Large intestine (tissue), 3 donors: ENCODE results near the gene PCLO. TPM values are rescaled to one million over a fixed set of nuclear protein-coding genes. Genes with fewer than 3 reads are reported as not detected.
"Not testable (repeated sequence)": the region's sequence is repeated elsewhere in the genome, so short reads cannot be mapped to it uniquely, and the experiment has no call there.

Experiments
- DNase-seq, 2 donors: peaks; one replicate each; pipeline versions ENCODE4 v3.0.0 to v3.0.0-alpha.2; 2013
- H3K27ac ChIP-seq: one replicate; pipeline ENCODE4 v1.5.1; 2013; ENCODE audit warnings: low read length
- H3K27me3 ChIP-seq: 2 replicates; pipeline ENCODE4 v1.6.1; 2013; ENCODE audit warnings: low read length; ENCODE audit not compliant: control insufficient read depth, insufficient read depth
- H3K36me3 ChIP-seq: 2 replicates; pipeline ENCODE4 v1.6.1; 2013; ENCODE audit warnings: low read length; ENCODE audit not compliant: control insufficient read depth, insufficient read depth
- H3K4me1 ChIP-seq: one replicate; pipeline ENCODE4 v1.6.1; 2013; ENCODE audit warnings: low read length; ENCODE audit not compliant: control insufficient read depth, insufficient read depth
- H3K4me3 ChIP-seq: one replicate; pipeline ENCODE4 v1.5.1; 2013; ENCODE audit warnings: low read length
- H3K9me3 ChIP-seq: one replicate; pipeline ENCODE4 v1.6.1; 2013; ENCODE audit warnings: mild to moderate bottlenecking, low read depth, low read length, moderate library complexity; ENCODE audit not compliant: control insufficient read depth
- WGBS: methylation state at CpG from one replicate; pipeline ENCODE4 v1.1.5; 2013; ENCODE audit warnings: low lambda C conversion rate; ENCODE audit not compliant: insufficient coverage; 5-methylcytosine and 5-hydroxymethylcytosine counted together
- polyA plus RNA-seq: library from polyadenylated mRNA; unstranded; fragments of 120-200 nt; gene quantifications from one replicate; pipeline ENCODE4 v1.2.1, GENCODE V29; 2013

The PCLO gene
- polyA plus RNA-seq, 1 donor: 10.7 TPM

DNA sequence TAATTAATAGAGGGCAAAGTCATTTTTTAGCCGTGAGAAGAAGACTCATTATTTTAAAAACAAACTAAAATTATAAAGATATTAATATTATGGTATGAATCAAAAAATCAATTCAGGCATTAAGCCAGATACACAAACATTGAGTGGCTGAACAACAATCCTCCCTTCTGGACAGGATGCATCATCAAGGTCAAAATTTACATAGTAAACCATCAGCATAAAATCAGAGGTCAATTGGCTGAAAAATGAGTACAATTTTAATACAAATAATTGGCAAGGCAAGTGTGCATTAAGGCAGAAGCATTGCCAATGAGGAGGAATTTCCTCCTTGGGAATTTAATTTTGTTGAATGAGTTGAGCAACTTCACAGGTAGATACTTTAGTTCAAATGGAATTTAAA is 108.2 kb downstream of the PCLO start:
- Histone ChIP-seq H3K4me3 (no peak overlapping the region), H3K27me3 (no peaks in the 10 kb centered on the region), H3K4me1 (peaks cover 1% of the 10 kb centered on the region), H3K27ac (no peak overlapping the region), H3K9me3 (no peaks in the 10 kb centered on the region), H3K36me3 (no peaks in the 10 kb centered on the region)
- DNase-seq: no peak
- 100% methylated on average over 1 of the region's 1 CpG for WGBS

DNA sequence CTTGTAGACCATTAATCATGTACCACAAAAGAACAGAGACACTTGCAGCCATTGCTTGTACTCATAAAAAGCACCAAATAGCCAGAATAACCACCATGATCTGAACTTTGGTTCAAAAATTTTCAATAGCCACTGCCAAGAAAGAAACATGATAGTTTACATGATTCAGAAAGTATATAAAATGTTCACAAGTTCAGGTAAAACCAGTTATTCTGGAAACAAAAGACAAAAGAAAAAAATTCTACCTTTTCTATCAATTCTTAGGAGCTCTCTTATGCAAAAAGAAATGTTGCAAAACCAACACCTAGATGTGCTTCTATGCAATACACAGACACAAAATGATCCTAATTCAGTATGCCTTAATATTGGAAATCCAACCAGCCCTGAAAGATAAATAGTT is 108.7 kb downstream of the PCLO start:
- Histone ChIP-seq H3K27ac (no peak overlapping the region), H3K4me3 (no peak overlapping the region), H3K27me3 (no peaks in the 10 kb centered on the region), H3K36me3 (no peaks in the 10 kb centered on the region), H3K9me3 (no peaks in the 10 kb centered on the region), H3K4me1 (peaks cover 6% of the 10 kb centered on the region)
- DNase-seq: no peak

DNA sequence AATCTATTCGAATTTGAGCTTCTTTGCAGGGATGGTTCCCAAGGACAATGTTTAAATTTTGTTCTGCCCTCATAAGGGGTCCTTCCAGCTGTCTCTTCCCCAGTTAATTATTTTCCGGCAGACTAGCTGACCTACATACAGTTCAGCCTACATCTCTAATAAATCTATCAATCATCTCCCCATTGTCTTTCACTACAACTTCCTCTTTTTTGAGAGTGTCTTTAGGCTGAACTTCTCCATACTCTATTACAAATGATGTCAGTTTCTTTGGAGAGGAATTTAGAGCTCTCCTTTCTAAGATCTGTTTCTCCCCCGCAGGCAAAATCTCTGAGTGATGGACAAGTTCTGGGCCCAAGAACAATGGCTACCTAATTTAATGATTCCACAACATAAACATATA is 122.2 kb downstream of the PCLO start:
- Histone ChIP-seq H3K4me3 (no peak overlapping the region), H3K27ac (no peak overlapping the region), H3K36me3 (no peaks in the 10 kb centered on the region), H3K9me3 (no peaks in the 10 kb centered on the region), H3K27me3 (no peaks in the 10 kb centered on the region), H3K4me1 (no peaks in the 10 kb centered on the region)
- DNase-seq: no peak
- WGBS: 50% methylated on average over 1 of the region's 3 CpGs

DNA sequence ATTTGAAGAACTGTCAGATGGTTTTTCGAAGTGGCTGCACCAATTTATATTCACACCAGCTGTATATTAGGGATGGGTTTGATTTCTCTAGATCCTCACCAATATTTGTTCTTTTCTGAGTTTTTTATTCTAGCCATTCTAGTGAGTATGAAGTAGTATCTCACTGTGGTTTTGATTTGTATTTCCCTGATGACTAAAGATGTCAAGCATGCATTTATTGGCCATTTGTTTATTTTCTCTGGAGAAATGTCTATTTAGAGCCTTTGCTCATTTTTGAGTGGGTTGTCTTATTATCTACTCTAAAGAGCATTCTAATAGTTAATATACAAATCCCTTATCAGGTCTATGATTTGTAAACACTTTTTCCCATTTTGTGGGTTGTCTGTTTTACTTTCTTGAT is 123.9 kb downstream of the PCLO start:
- no peaks in the 10 kb centered on the region for H3K27me3 ChIP-seq
- DNase-seq: no peak
- no peaks in the 10 kb centered on the region for H3K4me1 ChIP-seq
- no peaks in the 10 kb centered on the region for H3K9me3 ChIP-seq
- WGBS: 100% methylated on average over 1 of the region's 1 CpG
- no peaks in the 10 kb centered on the region for H3K36me3 ChIP-seq
- H3K27ac ChIP-seq: no peak overlapping the region
- H3K4me3 ChIP-seq: no peak overlapping the region

DNA sequence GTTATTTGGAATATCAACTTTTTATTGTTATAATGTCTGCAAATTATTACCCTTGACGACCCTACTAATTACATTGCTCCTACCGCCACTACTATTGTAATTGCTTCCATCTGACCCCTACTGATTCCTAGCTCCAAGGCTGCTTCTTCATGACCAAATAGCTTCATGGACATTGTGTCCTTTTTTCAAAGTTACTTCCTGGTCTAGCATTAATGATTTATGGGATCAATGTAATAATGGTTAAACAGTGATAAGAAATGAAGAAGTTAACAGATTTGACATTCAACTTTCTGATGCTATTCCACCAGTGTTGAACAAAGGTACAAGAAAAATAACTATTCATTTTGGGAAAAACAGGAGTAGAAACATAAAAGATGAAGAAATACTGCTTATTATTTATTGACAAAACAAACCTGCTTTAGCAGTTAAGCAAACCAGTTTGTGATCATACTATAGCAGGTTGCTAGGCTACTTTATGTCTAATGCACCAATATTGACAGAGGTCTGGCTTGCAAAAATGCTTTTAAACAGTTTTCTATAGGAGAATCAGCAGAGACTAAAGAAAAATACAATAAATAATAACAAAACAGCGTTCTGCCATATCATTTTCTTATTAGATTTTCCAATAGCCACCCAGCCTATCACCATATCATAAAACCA is 125.8 kb downstream of the PCLO start:
- H3K4me1 ChIP-seq: no peaks in the 10 kb centered on the region
- H3K27me3 ChIP-seq: no peaks in the 10 kb centered on the region
- no peak overlapping the region for H3K27ac ChIP-seq
- 18% methylated on average over 3 of the region's 3 CpGs for WGBS
- DNase-seq: peak in 1 of 2 donors; percentile 60
- no peaks in the 10 kb centered on the region for H3K36me3 ChIP-seq
- no peak overlapping the region for H3K4me3 ChIP-seq
- H3K9me3 ChIP-seq: no peaks in the 10 kb centered on the region

DNA sequence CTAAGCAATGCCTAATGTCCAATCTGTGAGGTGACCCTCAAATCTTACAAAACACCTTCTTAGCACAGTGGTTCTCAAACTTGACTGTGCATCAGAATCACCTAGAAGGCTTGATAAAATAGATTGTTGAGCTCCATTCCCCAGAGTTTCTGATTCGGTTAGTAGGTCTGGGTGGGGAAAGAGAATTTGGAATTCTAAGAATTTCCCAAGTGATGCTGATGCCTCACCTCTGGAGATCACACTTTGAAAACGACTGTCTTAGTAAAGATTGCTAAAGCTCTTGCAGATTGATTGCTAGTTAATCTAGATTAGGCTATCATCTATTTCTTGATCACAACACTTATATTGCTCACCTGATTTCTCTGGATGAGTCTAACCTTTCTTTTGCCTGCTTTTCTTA is 126.6 kb downstream of the PCLO start:
- H3K27ac ChIP-seq: no peak overlapping the region
- no peaks in the 10 kb centered on the region for H3K36me3 ChIP-seq
- no peaks in the 10 kb centered on the region for H3K4me1 ChIP-seq
- 40% methylated on average over 1 of the region's 2 CpGs for WGBS
- no peak for DNase-seq
- H3K9me3 ChIP-seq: no peaks in the 10 kb centered on the region
- no peaks in the 10 kb centered on the region for H3K27me3 ChIP-seq
- H3K4me3 ChIP-seq: no peak overlapping the region

DNA sequence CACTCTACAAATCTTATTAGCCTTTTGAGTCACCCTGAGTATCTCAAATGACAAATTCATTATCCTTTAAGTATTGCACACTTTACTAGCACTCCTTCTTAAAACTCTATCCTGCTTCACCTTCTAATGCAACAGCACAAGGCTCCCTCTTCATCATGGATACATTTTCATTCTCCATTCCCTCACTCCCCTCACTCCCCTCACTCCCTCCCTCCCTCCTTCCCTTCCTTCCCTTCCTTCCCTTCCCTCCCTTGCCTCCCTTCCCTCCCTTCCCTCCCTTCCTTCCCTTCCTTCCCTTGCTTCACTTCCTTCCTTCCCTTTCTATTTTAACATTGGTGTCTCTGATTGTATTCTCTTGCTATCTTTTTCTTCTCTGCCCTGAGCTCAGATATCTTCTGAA is 130.5 kb downstream of the PCLO start:
- DNase-seq: no peak
- Histone ChIP-seq H3K27me3 (no peaks in the 10 kb centered on the region), H3K4me1 (no peaks in the 10 kb centered on the region), H3K27ac (no peak overlapping the region), H3K9me3 (no peaks in the 10 kb centered on the region), H3K36me3 (no peaks in the 10 kb centered on the region), H3K4me3 (no peak overlapping the region)

DNA sequence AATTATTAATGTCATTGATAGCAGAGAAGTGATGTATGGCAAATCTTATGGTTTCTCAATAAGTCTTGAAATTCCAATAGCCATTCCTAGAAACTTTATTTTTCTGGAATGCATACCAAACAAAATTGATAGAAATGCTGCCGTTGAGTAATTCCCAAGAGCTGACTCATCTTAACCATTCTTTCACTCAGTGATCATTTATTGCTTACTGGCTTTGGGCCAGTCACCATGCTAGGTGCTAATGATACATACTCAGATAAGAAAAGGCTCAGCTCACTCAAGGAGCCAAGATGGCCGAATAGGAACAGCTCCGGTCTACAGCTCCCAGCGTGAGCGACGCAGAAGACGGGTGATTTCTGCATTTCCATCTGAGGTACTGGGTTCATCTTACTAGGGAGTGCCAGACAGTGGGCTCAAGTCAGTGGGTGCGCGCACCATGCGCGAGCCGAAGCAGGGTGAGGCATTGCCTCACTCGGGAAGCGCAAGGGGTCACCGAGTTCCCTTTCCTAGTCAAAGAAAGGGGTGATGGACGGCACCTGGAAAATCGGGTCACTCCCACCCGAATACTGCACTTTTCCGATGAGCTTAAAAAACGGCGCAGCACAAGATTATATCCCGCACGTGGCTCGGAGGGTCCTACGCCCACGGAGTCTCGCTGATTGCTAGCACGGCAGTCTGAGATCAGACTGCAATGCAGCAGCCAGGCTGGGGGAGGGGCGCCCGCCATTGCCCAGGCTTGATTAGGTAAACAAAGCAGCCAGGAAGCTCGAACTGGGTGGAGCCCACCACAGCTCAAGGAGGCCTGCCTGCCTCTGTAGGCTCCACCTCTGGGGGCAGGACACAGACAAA is 138.6 kb downstream of the PCLO start:
- H3K4me1 ChIP-seq, H3K27me3 ChIP-seq, H3K36me3 ChIP-seq, H3K4me3 ChIP-seq, H3K9me3 ChIP-seq, DNase-seq, H3K27ac ChIP-seq: not testable (repeated sequence)
- whole genome bisulfite sequencing: no CpG with 5 or more reads among the region's 31 CpGs

DNA sequence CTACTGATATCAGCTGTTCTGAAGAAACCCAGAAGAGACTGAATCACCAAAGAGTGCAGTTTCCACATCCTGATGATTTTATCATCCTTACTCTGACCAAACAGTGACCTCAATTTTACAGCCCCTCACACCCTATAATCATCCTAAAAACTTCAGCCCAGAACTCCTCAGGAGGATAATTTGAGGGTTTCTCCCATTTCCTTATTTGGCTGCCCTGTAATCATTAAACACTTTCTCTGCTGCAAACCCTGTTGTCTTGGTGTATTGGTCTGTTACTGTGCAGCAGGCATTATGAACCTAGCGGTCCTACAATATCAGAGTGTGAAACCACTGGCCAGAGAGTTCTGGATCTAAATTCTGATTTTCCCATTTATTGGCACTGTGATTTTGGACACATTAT is 141.7 kb downstream of the PCLO start:
- Histone ChIP-seq H3K27ac (no peak overlapping the region), H3K27me3 (no peaks in the 10 kb centered on the region), H3K9me3 (peaks cover 4% of the 10 kb centered on the region), H3K4me3 (no peak overlapping the region), H3K4me1 (no peaks in the 10 kb centered on the region), H3K36me3 (no peaks in the 10 kb centered on the region)
- no peak for DNase-seq
- no CpG with 5 or more reads among the region's 1 CpG for WGBS

DNA sequence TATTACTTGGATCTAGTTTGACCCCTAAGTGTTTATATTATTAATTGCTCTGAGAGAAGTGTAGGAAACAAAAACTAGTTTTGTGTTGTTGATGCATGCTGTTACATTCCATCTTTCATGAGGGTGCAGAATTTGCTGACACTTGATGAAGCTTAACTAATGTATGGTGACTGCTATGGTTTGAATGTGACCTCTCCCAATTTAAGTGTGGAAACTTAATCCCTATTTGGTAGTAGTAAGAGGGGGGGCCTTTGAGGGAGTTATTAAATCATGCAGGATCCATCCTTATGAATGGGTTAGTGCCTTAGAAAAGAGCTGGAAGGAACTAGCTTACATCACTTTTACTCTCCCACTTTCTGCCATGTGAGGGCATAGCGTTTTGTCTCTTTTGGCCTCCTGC is 142.5 kb downstream of the PCLO start:
- Histone ChIP-seq H3K36me3 (no peaks in the 10 kb centered on the region), H3K4me3 (no peak overlapping the region), H3K9me3 (peaks cover 4% of the 10 kb centered on the region), H3K27me3 (no peaks in the 10 kb centered on the region), H3K4me1 (no peaks in the 10 kb centered on the region), H3K27ac (no peak overlapping the region)
- no peak for DNase-seq
- no CpG with 5 or more reads among the region's 1 CpG for WGBS

DNA sequence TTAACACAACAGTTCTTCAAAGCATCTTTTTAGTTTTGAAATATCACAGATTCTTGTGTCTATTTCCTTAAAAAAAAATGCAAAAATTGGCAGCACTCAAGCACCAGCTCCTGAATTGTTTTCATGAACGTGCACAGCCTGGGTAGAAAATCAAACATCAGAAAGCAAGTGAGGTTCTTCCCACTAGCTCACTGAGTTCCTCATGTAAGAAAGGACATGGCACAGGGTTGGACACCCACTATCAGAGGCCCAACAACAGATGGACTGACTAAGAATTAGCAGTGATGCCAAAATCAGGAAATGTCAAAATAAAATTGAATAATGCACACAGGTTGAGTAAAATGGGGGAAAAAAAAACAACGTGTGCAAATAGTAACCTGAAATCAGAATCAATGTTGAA is 146.8 kb downstream of the PCLO start:
- DNase-seq: no peak
- Histone ChIP-seq H3K4me3 (no peak overlapping the region), H3K36me3 (no peaks in the 10 kb centered on the region), H3K9me3 (no peaks in the 10 kb centered on the region), H3K27me3 (no peaks in the 10 kb centered on the region), H3K27ac (no peak overlapping the region), H3K4me1 (no peaks in the 10 kb centered on the region)
- WGBS: 78% methylated on average over 2 of the region's 2 CpGs
